AG04449 (cell line): ENCODE measurements around the gene VASH1.

ENCODE experiments used
- CTCF ChIA-PET: fragments of 350-600 bp; formaldehyde crosslinking; extraction: SDS; loops from one replicate; lab custom pipeline; 2021; ENCODE audit warnings: antibody characterized with exemption; lab: Yijun Ruan, JAX
- POLR2A ChIA-PET: fragments of 400-600, 350-600 bp; formaldehyde crosslinking; extraction: SDS; loops from one replicate; lab custom pipeline; 2020; ENCODE audit warnings: antibody characterized with exemption, inconsistent platforms; lab: Yijun Ruan, JAX
- DNase-seq: peaks from one replicate; pipeline ENCODE4 v3.0.0-alpha.2; 2010; ENCODE audit warnings: low read depth, low spot score
- H3K4me3 ChIP-seq: 2 replicates; pipeline ENCODE4 v1.5.1; 2011; ENCODE audit warnings: low read depth, mild to moderate bottlenecking, control low read depth, low read length
- TF ChIP-seq, protein P1 (sequence below): IDR thresholded peaks from one replicate; pipeline ENCODE4 v1.5.1; 2011; ENCODE audit warnings: mild to moderate bottlenecking, moderate library complexity, low read length, control low read depth, inconsistent platforms; ENCODE audit not compliant: insufficient read depth; ENCODE audit errors: missing control alignments

Gene VASH1

DNA sequence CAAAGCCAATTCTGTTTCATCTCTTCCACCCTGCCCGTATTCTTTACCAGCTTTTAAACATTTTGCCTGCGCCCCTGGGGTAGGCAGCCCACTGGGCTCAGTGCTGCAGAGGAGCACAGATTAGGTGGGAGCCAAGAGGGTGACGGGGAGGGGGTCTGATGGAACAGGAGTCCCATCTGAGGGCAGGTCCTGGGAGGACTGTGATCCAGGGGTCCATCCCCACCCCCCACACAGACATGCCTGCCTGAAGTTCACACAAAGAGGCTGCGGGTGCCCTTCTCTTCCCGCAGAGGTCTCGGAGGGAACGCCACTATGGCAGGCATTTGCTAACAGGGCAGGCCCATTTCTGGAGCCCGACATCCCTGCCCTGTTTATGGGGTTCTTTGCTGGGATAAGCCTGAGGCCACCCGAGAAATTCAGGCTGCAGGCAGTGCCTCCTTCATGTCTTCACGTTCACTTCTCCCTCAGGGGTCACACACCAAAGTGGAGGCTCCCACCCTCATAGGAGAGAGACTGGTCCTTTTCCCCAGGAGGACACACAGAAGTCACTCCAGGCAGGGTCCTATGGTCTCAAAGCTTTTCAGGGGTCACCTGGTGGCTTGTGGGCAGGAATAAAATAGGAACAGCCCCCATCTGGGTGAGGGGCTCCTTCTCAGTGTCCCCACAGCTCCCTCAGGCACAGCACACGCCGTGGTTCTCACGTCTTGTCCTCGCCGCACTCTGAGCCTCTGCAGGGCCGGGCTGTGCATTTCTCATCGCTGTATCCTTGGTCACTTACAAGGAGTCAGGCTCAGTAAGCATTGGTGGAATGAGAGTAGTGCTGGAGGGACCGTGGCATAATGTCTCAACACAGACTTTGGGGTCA lies 12.9 kb downstream of the VASH1 start:
- POLR2A ChIA-PET, result no interaction called here
- TF ChIP-seq, protein P1, sequence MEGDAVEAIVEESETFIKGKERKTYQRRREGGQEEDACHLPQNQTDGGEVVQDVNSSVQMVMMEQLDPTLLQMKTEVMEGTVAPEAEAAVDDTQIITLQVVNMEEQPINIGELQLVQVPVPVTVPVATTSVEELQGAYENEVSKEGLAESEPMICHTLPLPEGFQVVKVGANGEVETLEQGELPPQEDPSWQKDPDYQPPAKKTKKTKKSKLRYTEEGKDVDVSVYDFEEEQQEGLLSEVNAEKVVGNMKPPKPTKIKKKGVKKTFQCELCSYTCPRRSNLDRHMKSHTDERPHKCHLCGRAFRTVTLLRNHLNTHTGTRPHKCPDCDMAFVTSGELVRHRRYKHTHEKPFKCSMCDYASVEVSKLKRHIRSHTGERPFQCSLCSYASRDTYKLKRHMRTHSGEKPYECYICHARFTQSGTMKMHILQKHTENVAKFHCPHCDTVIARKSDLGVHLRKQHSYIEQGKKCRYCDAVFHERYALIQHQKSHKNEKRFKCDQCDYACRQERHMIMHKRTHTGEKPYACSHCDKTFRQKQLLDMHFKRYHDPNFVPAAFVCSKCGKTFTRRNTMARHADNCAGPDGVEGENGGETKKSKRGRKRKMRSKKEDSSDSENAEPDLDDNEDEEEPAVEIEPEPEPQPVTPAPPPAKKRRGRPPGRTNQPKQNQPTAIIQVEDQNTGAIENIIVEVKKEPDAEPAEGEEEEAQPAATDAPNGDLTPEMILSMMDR, result no peak
- CTCF ChIA-PET, result interaction anchor here (6.0 kb wide), 1 partner anchor 9 kb away, joined by 42 read pairs; no protein-coding TSS in a partner anchor
- no peak overlapping the region for H3K4me3 ChIP-seq
- DNase-seq, result no peak

DNA sequence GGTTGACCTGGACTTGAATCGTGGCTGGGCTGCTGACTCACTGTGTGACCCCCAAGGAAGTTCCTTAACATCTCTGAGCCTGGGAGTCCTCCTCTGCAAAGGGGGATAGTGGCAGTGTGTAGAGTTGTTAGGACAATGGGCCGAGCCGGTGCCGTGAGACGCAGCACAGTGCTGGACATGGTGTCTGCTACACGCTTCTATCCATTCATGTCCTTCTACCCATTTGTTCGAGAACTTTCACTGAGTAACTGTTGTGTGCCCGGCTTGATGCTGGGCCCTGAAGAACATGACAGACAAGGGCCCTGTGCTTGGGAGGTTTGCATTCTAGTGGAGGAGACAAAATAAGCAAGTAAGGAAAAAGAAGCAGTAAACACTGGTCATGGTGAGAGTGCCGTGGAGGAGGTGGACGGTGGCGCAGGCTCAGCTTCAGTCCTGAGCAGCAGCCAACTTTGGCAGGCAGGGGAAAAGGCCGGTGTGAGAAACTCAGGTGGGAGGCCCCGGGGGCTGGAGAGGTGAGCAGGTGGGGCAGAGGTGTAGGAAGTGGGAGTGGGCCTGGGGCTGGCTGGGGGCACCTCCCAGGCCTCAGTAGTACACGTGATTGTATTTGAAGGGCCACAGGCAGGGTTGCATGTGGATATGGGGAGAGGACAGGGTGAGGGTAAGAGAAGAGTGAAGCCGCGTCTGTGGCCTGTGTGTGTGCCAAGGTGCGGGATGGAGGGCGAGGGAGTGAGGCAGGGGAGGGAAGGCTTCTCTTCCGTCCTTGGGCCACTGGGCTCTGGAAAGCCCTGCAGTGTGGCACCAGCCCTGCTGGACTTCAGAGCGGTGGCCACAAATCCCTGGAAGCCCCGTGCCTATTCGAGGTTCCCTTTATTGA lies 13.8 kb downstream of the VASH1 start:
- ChIA-PET CTCF (interaction anchor here (1.6 to 6.0 kb wide), 2 partner anchors 9 to 10 kb away, joined by 7 to 42 read pairs; no protein-coding TSS in a partner anchor), POLR2A (no interaction called here)
- no peak overlapping the region for H3K4me3 ChIP-seq
- TF ChIP-seq, protein P1, result no peak
- no peak for DNase-seq

DNA sequence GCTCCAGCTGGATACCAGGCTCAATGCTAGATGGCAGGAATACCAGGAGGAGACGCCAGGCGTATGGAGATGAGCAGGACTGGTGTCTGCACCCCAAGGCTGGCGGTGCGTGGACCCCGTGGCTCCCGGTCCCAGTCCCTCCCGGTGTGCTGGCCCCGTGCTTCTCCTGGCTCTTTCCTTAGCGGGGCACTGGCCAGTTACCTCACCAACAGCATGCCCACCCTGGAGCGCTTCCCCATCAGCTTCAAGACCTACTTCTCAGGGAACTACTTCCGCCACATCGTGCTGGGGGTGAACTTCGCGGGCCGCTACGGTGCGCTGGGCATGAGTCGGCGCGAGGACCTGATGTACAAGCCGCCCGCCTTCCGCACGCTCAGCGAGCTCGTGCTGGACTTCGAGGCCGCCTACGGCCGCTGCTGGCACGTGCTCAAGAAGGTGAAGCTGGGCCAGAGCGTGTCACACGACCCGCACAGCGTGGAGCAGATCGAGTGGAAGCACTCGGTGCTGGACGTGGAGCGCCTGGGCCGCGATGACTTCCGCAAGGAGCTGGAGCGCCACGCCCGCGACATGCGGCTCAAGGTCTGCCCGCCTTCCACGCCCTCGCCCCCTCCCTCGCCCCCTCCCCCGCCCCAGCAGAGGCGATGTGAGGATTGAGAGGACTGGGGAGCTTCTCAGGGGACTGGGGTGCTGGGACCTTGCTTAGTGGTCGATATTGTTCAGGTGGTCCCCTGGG lies 14.6 kb downstream of the VASH1 start:
- TF ChIP-seq, protein P1, result no peak
- ChIA-PET POLR2A (no interaction called here), CTCF (interaction anchor here (1.1 to 1.6 kb wide), 4 partner anchors 9 to 66 kb away, joined by 4 to 7 read pairs (median 5); no protein-coding TSS in a partner anchor)
- DNase-seq, result no peak
- no peak overlapping the region for H3K4me3 ChIP-seq

DNA sequence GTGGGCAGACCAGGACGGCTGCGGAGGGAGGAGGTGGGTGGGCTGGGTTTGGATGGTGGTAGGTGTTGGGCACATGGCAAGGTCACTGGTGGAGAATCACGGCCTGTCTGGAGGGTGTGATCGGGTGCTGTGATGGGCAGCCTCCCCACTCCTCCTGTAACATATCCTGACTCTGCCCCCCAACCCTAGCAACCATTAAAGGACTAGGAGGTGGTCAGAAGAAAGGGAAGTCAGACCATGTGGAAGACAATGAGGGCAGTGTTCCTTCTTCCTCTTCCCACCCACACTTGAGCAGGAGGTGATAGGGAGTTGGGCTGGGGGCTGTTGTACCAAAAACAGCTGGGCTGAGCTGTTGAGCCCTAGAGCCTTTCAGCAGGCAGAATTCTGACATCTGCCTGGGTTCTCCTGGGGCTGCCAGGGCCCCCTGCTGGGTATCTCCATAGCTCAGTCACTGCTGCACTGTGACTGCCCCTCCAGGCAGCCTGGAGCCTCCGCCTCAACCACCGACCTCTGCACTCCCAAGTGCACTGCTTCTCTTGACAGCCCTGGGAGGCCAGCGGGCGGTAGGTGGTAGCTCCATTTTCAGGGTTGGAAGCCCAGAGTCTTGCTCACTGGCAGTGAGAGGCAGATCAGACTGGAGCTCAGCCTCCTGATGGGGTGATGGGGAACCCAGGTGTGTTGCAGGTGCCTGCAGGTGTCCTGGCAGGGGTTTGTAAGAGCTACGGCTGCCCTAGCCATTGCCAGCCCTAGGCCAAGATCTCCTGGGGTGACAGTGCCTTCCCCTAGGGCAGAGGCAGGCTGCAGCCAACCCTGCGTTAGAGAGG lies 15.4 kb downstream of the VASH1 start:
- TF ChIP-seq, protein P1, result no peak
- POLR2A ChIA-PET, result interaction anchor here (0.6 kb wide), 1 partner anchor 207 kb away, joined by 3 read pairs; no protein-coding TSS in a partner anchor
- CTCF ChIA-PET, result interaction anchor here (1.1 to 1.6 kb wide), 4 partner anchors 8 to 67 kb away, joined by 4 to 7 read pairs (median 5); no protein-coding TSS in a partner anchor
- H3K4me3 ChIP-seq, result no peak overlapping the region
- no peak for DNase-seq

DNA sequence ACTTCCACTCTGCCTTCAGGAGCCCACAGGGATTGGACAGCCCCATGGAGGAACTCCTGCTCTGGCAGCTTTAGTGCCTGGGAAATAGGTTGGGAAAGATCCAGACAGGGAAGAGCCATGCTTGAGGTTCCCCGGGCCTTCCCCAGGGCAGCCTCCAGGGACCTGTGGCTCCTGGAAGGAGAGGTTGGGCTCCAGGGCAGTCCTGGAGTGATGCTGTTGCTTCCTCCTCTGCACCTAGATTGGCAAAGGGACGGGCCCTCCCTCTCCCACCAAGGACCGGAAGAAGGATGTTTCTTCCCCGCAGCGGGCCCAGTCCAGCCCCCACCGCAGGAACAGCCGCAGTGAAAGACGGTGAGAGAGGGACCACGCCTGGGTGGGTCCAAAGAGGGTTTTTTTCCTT lies 16.5 kb downstream of the VASH1 start:
- H3K4me3 ChIP-seq, result no peak overlapping the region
- TF ChIP-seq, protein P1, result no peak
- POLR2A ChIA-PET, result no interaction called here
- CTCF ChIA-PET, result interaction anchor here (1.4 kb wide), 1 partner anchor 33 kb away, joined by 6 read pairs; no protein-coding TSS in a partner anchor
- DNase-seq, result no peak
